Measurements from ENCODE around the gene FRMD8.

Gene FRMD8

GRCh38 chr11:65357856-65358356 lies 28.5 kb upstream of the FRMD8 start:
- TF ChIP-seq, protein P1, sequence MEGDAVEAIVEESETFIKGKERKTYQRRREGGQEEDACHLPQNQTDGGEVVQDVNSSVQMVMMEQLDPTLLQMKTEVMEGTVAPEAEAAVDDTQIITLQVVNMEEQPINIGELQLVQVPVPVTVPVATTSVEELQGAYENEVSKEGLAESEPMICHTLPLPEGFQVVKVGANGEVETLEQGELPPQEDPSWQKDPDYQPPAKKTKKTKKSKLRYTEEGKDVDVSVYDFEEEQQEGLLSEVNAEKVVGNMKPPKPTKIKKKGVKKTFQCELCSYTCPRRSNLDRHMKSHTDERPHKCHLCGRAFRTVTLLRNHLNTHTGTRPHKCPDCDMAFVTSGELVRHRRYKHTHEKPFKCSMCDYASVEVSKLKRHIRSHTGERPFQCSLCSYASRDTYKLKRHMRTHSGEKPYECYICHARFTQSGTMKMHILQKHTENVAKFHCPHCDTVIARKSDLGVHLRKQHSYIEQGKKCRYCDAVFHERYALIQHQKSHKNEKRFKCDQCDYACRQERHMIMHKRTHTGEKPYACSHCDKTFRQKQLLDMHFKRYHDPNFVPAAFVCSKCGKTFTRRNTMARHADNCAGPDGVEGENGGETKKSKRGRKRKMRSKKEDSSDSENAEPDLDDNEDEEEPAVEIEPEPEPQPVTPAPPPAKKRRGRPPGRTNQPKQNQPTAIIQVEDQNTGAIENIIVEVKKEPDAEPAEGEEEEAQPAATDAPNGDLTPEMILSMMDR (IDR thresholded peaks at IDR 0.05; ENCODE audit: low read depth, low read length, missing control alignments) = no peak
- H3K4me3 ChIP-seq (replicated peaks; ENCODE audit: low read depth, low read length) = no peak overlapping the region
- DNase-seq (ENCODE audit: extremely low read depth, low read depth) = no peak

DNA sequence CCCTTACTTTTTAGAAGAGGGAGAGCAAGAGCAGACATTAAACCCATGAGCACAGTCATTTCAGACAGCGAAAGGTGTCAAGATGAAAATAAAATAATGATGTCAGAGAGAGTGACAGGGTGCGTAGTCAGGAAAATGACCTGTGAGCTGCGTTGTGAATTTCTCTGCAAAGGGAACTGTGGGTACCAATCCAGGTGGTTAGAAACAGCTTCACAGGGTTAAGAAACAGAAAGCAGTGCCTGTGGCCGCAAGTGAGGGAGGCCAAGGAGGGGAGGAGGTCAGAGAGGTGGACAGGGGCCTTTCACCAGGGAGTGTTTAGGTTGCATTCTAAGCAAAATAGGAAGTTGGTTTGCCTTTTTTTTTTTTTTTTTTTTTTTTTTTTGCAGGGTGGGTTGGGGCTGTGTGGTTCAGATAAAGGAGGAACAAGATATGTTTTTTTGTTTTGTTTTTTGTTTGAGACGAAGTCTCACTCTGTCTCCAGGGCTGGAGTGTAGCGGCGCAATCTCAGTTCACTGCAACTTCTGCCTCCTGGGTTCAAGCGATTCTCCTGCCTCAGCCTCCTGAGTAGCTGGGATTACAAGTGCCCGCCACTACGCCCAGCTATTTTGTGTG lies 24.0 kb upstream of the FRMD8 start:
- H3K4me3 ChIP-seq (replicated peaks; ENCODE audit: low read depth, low read length) = no peak overlapping the region
- DNase-seq (ENCODE audit: extremely low read depth, low read depth) = no peak
- TF ChIP-seq, protein P1 (IDR thresholded peaks at IDR 0.05; ENCODE audit: low read depth, low read length, missing control alignments) = no peak

DNA sequence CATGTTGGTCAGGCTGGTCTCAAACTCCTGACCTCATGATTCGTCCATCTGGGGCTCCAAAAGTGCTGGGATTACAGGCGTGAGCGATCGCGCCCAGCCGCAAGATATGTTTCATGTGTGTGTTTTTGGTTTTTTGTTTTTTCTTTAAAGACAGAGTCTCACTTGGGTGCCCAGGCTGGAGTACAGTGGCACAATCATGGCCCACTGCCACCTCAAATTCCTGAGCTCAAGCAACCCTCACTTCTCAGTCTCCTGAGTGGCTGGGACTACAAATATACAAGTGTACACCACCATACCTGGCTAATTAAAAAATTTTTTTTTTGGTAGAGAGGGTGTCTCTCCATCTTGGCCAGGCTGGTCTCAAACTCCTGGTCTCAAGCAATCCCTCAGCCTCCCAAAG lies 23.5 kb upstream of the FRMD8 start:
- no peak overlapping the region for H3K4me3 ChIP-seq (replicated peaks; ENCODE audit: low read depth, low read length)
- TF ChIP-seq, protein P1 (IDR thresholded peaks at IDR 0.05; ENCODE audit: low read depth, low read length, missing control alignments) = no peak
- DNase-seq (ENCODE audit: extremely low read depth, low read depth) = no peak

- H3K4me3 ChIP-seq (replicated peaks; ENCODE audit: low read depth, low read length) = no peak overlapping the region
- TF ChIP-seq, protein P1 (IDR thresholded peaks at IDR 0.05; ENCODE audit: low read depth, low read length, missing control alignments) = no peak
- DNase-seq (ENCODE audit: extremely low read depth, low read depth) = no peak
Observed at GRCh38 chr11:65363770-65364169, 22.7 kb upstream of the FRMD8 start.

DNA sequence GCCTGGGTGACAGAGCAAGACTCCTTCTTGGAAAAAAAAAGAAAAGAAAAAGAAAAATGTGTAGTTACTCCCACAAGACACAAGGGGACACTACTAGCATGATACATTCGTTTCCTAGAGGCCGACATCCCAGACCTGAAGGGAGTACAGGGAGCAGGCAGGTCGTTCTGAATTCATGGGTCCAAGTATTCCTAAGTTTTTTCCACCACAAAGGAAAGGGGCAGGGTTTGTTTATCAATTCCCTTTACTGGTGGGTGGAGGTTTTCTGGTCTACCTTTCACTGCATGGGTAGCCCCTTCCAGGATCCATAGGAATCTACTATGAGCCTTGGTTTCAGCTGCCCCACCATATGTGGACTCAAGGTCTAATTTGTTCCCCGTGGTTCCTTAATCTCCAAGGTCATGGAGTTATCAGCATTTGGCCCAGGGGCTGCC lies 20.1 kb upstream of the FRMD8 start:
- TF ChIP-seq, protein P1 (IDR thresholded peaks at IDR 0.05; ENCODE audit: low read depth, low read length, missing control alignments) = peak; percentile 58
- peak; percentile 55 for DNase-seq (ENCODE audit: extremely low read depth, low read depth)
- H3K4me3 ChIP-seq (replicated peaks; ENCODE audit: low read depth, low read length) = no peak overlapping the region

GRCh38 chr11:65370659-65371049 lies 15.8 kb upstream of the FRMD8 start:
- TF ChIP-seq, protein P1 (IDR thresholded peaks at IDR 0.05; ENCODE audit: low read depth, low read length, missing control alignments) = no peak
- DNase-seq (ENCODE audit: extremely low read depth, low read depth) = no peak
- no peak overlapping the region for H3K4me3 ChIP-seq (replicated peaks; ENCODE audit: low read depth, low read length)
